Tibial artery (tissue), 4 donors: Measurements from ENCODE around the gene SPRYD4.

ENCODE experiments used
- DNase-seq, 2 donors: peaks; one replicate each; pipeline ENCODE4 v3.0.0-alpha.2; 2019
- H3K27ac ChIP-seq, 2 donors: fragments of 200-600 bp; sonication (generic) in 1 of 2; 1 replicate in 1 of 2; 2 replicates in 1 of 2; pipeline ENCODE4 v1.5.1; 2018 to 2019; ENCODE audit warnings: mild to moderate bottlenecking in 1 of 2
- H3K27me3 ChIP-seq, 2 donors: fragments of 200-600 bp; sonication (generic) in 1 of 2; one replicate each; pipeline versions ENCODE4 v1.5.1 to v1.6.0; 2016 to 2019
- H3K36me3 ChIP-seq, 3 donors: fragments of 200-600 bp; sonication (generic) in 2 of 3; one replicate each; pipeline ENCODE4 v1.5.1; 2016 to 2019; ENCODE audit warnings: mild to moderate bottlenecking in 2 of 3
- H3K4me1 ChIP-seq, 4 donors: fragments of 200-600 bp; sonication (generic) in 2 of 4; 1 replicate in 3 of 4; 2 replicates in 1 of 4; pipeline ENCODE4 v1.5.1; 2016 to 2019
- H3K4me3 ChIP-seq, 2 donors: fragments of 200-600 bp; sonication (generic) in 1 of 2; 1 replicate in 1 of 2; 2 replicates in 1 of 2; pipeline ENCODE4 v1.5.1; 2018 to 2019; ENCODE audit warnings: mild to moderate bottlenecking in 2 of 2
- H3K9me3 ChIP-seq, 3 donors: fragments of 200-600 bp; sonication (generic) in 1 of 3; one replicate each; pipeline ENCODE4 v1.5.1; 2016 to 2019
- intact Hi-C: fragments of 100-400 bp; cut with DNase I; formaldehyde crosslinking; loops from one replicate; pipeline ENCODE4 v1.15.0; 2023; ENCODE audit warnings: low total_unique reads
- TF ChIP-seq, protein P1 (sequence below), 2 experiments: fragments of 200-600 bp in 1 of 2; fragments of 450-650 bp in 1 of 2; IDR thresholded peaks; one replicate each; pipeline ENCODE4 v1.5.1; 2017 to 2019; ENCODE audit warnings: antibody characterized with exemption in 2 of 2, mild to moderate bottlenecking in 1 of 2, moderate library complexity in 1 of 2

SPRYD4 gene

GRCh38 chr12:56521209-56521589 lies 52.8 kb downstream of the SPRYD4 start:
- H3K36me3 ChIP-seq: no peaks in the 10 kb centered on the region
- H3K27me3 ChIP-seq: no peaks in the 10 kb centered on the region
- intact Hi-C loops: no loop called here
- peak overlapping the region; percentile 62 to 74 for H3K4me3 ChIP-seq
- H3K9me3 ChIP-seq: no peaks in the 10 kb centered on the region
- peaks cover 0 to 56% (median 32%) of the 10 kb centered on the region in 4 donors for H3K4me1 ChIP-seq
- TF ChIP-seq, protein P1, sequence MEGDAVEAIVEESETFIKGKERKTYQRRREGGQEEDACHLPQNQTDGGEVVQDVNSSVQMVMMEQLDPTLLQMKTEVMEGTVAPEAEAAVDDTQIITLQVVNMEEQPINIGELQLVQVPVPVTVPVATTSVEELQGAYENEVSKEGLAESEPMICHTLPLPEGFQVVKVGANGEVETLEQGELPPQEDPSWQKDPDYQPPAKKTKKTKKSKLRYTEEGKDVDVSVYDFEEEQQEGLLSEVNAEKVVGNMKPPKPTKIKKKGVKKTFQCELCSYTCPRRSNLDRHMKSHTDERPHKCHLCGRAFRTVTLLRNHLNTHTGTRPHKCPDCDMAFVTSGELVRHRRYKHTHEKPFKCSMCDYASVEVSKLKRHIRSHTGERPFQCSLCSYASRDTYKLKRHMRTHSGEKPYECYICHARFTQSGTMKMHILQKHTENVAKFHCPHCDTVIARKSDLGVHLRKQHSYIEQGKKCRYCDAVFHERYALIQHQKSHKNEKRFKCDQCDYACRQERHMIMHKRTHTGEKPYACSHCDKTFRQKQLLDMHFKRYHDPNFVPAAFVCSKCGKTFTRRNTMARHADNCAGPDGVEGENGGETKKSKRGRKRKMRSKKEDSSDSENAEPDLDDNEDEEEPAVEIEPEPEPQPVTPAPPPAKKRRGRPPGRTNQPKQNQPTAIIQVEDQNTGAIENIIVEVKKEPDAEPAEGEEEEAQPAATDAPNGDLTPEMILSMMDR (IDR thresholded peaks at IDR 0.05): no peak
- DNase-seq: no peak
- H3K27ac ChIP-seq: peak overlapping the region; percentile 89

DNA sequence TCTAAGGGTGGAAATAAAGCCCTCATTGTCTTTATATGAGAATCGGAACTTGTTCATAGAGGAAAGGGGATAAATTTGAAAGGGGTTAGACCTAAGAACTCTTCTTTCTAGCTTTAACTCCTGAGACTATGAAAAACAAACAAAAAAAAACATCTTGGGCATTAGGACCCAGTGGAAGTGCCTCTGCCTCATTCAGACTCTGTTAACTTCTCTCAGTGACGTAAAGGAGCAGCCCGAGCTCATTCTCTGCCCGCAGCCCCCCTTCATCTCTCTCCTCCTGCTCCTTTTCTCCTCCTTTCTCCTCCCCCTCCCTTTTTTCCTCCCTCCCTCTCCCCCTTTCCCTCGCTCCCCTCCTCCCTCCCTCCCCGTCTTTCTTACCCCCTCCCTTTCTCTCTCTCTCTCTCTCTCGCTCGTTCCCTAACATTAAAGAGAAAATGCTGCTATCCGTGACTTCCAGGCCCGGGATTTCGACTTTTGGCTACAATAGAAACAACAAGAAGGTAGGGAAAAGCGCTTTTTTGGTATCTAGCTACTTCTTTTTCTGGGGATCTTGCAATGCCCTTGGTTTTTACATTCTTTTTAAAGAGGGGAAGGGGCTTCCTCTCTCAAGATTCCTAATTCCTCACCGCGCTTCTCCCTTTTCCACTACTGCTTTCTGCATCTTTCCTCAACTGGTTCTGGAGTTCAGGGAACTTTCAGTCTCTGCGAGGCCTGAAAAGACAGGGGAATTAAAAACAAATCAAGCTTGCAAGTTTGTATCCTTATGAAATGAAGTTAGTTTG lies 53.4 kb downstream of the SPRYD4 start, which contains the start of gene RBMS2:
Gene RBMS2 (plus strand): TSS at position 231 of the 782 bp plus-strand sequence. CDS start 204 bp downstream, at position 435.
- DNase-seq: peak; percentile 88 to 95
- Histone ChIP-seq H3K9me3 (no peaks in the 10 kb centered on the region), H3K4me3 (peak within 1 kb of the TSS; percentile 62 to 74), H3K4me1 (peaks cover 0 to 62% (median 35%) of the 10 kb centered on the region in 4 donors), H3K27ac (peak within 1 kb of the TSS; percentile 89), H3K27me3 (no peaks in the 10 kb centered on the region), H3K36me3 (no peaks in the 10 kb centered on the region)
- TF ChIP-seq, protein P1 (IDR thresholded peaks at IDR 0.05): no peak
- intact Hi-C loops: loop anchor here (2.0 kb wide), 1 partner anchor 115 kb away; no protein-coding TSS in a partner anchor

GRCh38 chr12:56522411-56523193 lies 54.2 kb downstream of the SPRYD4 start:
- TF ChIP-seq, protein P1 (IDR thresholded peaks at IDR 0.05): no peak
- H3K9me3 ChIP-seq: no peaks in the 10 kb centered on the region
- H3K27me3 ChIP-seq: no peaks in the 10 kb centered on the region
- H3K4me1 ChIP-seq: peaks cover 0 to 70% (median 39%) of the 10 kb centered on the region in 4 donors
- no peaks in the 10 kb centered on the region for H3K36me3 ChIP-seq
- intact Hi-C loops: loop anchor here (2.0 kb wide), 1 partner anchor 114 kb away; no protein-coding TSS in a partner anchor
- no peak for DNase-seq
- H3K27ac ChIP-seq: peak overlapping the region; percentile 89
- peak overlapping the region; percentile 62 to 74 for H3K4me3 ChIP-seq

GRCh38 chr12:56528846-56529245 lies 60.5 kb downstream of the SPRYD4 start:
- intact Hi-C loops: no loop called here
- Histone ChIP-seq H3K9me3 (no peaks in the 10 kb centered on the region), H3K36me3 (no peaks in the 10 kb centered on the region), H3K27ac (no peak overlapping the region), H3K4me1 (peaks cover 0 to 67% (median 32%) of the 10 kb centered on the region in 4 donors), H3K4me3 (no peak overlapping the region), H3K27me3 (no peaks in the 10 kb centered on the region)
- TF ChIP-seq, protein P1 (IDR thresholded peaks at IDR 0.05): no peak
- DNase-seq: no peak
